Gastroesophageal sphincter (tissue), 3 donors: ENCODE results near the gene PCP2.

ENCODE experiments used
- POLR2AphosphoS5 ChIP-seq: sonication (generic); formaldehyde crosslinking; IDR thresholded peaks from one replicate; pipeline ENCODE4 v1.6.1; 2017; ENCODE audit warnings: antibody characterized with exemption
- TF ChIP-seq, protein P1 (sequence below), 4 experiments: fragments of 200-600 bp in 2 of 4; fragments of 450-650 bp in 2 of 4; sonication (generic) in 1 of 4; IDR thresholded peaks; one replicate each; pipeline ENCODE4 v1.5.1; 2017 to 2019; ENCODE audit warnings: antibody characterized with exemption in 4 of 4, mild to moderate bottlenecking in 2 of 4, moderate library complexity in 2 of 4

DNA sequence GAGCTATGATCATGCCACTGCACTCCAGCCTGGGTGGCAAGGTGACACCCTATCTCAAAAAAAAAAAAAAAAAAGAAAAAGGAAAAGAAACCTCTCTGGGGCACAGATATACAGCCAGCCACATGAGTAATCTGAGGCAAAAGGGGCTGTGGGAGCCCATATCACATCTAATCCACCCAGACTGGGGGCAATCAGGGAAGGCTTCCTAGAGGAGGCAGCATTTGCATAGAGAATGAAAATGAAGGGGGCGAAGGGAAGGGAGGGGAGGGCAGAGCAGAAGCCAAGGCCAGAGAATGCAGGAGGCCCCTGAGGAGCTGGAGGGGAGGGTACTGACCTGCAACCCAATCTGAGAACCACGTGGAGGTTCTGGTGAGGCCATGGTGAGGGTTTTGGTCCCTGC is 16.6 kb upstream of the PCP2 start:
- no peak for TF ChIP-seq POLR2AphosphoS5
- TF ChIP-seq, protein P1, sequence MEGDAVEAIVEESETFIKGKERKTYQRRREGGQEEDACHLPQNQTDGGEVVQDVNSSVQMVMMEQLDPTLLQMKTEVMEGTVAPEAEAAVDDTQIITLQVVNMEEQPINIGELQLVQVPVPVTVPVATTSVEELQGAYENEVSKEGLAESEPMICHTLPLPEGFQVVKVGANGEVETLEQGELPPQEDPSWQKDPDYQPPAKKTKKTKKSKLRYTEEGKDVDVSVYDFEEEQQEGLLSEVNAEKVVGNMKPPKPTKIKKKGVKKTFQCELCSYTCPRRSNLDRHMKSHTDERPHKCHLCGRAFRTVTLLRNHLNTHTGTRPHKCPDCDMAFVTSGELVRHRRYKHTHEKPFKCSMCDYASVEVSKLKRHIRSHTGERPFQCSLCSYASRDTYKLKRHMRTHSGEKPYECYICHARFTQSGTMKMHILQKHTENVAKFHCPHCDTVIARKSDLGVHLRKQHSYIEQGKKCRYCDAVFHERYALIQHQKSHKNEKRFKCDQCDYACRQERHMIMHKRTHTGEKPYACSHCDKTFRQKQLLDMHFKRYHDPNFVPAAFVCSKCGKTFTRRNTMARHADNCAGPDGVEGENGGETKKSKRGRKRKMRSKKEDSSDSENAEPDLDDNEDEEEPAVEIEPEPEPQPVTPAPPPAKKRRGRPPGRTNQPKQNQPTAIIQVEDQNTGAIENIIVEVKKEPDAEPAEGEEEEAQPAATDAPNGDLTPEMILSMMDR (IDR thresholded peaks at IDR 0.05), result no peak
